Measurements from ENCODE around the gene PTPRJ. TPM values are rescaled to one million over a fixed set of nuclear protein-coding genes. Genes with fewer than 3 reads are reported as not detected.
A peak's percentile ranks its signal among the peaks of the same experiment; 100 is the strongest.

The PTPRJ gene
- total and polyA plus RNA-seq, 7 donors: 2.4 to 23.3 (median 10.2) TPM

- no peak for DNase-seq
- TF ChIP-seq POLR2A (IDR thresholded peaks at IDR 0.05): no peak
- TF ChIP-seq POLR2AphosphoS5 (IDR thresholded peaks at IDR 0.05): no peak
- no peak for TF ChIP-seq CTCF (IDR thresholded peaks at IDR 0.05)
- no peak for TF ChIP-seq EP300 (IDR thresholded peaks at IDR 0.05)
- H3K4me1 ChIP-seq: peaks cover 0 to 19% (median 16%) of the 10 kb centered on the region in 4 donors
- intact Hi-C loops (cut with DNase I): loop anchor here (10.0 kb wide), 1 partner anchor 79 kb away; no protein-coding TSS in a partner anchor
- H3K9me3 ChIP-seq: no peaks in the 10 kb centered on the region
- 82 to 90% methylated on average over 5 of the region's 5 CpGs for WGBS, 2 donors
- no peak overlapping the region for H3K4me3 ChIP-seq
- H3K27me3 ChIP-seq: no peaks in the 10 kb centered on the region
- no peaks in the 10 kb centered on the region for H3K36me3 ChIP-seq
- H3K27ac ChIP-seq: no peak overlapping the region
Measured at GRCh38 chr11:47986219-47986618, 5.9 kb downstream of the PTPRJ start.

DNA sequence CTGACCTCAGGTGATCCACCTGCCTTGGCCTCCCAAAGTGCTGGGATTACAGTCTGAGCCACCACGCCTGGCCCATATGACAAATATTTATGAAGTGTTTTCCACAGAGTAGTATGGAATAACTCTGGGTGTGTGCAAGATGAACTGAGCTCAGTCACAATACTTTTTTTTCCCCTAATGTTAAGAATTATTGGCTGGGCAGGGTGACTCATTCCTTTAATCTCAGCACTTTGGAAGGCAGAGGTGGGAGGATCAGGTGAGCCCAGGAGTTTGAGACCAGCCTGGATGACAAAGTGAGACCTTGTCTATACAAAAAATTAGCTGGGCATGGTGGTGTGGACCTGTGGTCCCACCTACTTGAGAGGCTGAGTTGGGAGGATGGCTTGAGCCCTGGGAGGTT lies 6.4 kb downstream of the PTPRJ start:
- intact Hi-C loops (cut with DNase I): loop anchor here (10.0 kb wide), 1 partner anchor 78 kb away; no protein-coding TSS in a partner anchor

DNA sequence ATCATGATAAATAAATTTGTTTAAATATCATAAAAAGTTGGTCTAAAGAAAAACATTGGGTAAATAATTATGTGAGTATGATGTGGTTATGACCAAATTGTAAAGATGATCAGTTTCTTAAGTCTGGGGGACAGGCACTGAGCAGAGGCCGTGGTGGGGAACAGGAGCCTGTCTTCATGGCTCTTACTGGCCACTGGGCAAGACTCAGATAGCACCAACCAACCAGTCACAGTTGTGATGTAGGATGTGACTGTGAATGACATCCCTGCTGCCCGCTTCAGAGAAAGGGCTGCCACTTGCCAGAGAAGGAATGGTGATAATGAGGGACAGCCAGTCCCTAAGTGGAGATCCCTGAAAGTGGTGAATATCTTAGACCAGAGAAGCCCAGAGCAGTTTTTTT lies 7.0 kb downstream of the PTPRJ start:
- DNase-seq: no peak
- Histone ChIP-seq H3K36me3 (no peaks in the 10 kb centered on the region), H3K4me1 (peaks cover 0 to 12% (median 11%) of the 10 kb centered on the region in 4 donors), H3K27ac (peak overlapping the region; percentile 28 to 55 (median 36)), H3K27me3 (no peaks in the 10 kb centered on the region), H3K9me3 (no peaks in the 10 kb centered on the region), H3K4me3 (no peak overlapping the region)
- 33 to 74% methylated on average over 2 of the region's 2 CpGs for WGBS, 2 donors
- no peak for TF ChIP-seq EP300 (IDR thresholded peaks at IDR 0.05)
- TF ChIP-seq POLR2AphosphoS5 (IDR thresholded peaks at IDR 0.05): no peak
- no peak for TF ChIP-seq CTCF (IDR thresholded peaks at IDR 0.05)
- TF ChIP-seq POLR2A (IDR thresholded peaks at IDR 0.05): no peak
- intact Hi-C loops (cut with DNase I): loop anchor here (10.0 kb wide), 1 partner anchor 77 kb away; no protein-coding TSS in a partner anchor

More for the DNA sequence above, 6.4 kb downstream of the PTPRJ start:
- Histone ChIP-seq H3K4me1 (peaks cover 0 to 18% (median 15%) of the 10 kb centered on the region in 4 donors), H3K4me3 (no peak overlapping the region), H3K36me3 (no peaks in the 10 kb centered on the region), H3K27ac (peak overlapping the region in 1 of 4 donors; percentile 30), H3K9me3 (no peaks in the 10 kb centered on the region), H3K27me3 (no peaks in the 10 kb centered on the region)
- no peak for DNase-seq
- TF ChIP-seq CTCF (IDR thresholded peaks at IDR 0.05) (no peak), EP300 (IDR thresholded peaks at IDR 0.05) (no peak), POLR2A (IDR thresholded peaks at IDR 0.05) (no peak), POLR2AphosphoS5 (IDR thresholded peaks at IDR 0.05) (no peak)
- 22 to 70% methylated on average over 1 of the region's 1 CpG for WGBS, 2 donors

- peak overlapping the region; percentile 28 to 55 (median 36) for H3K27ac ChIP-seq
- peak; percentile 68 for DNase-seq
- 10 to 36% methylated on average over 6 of the region's 6 CpGs for WGBS, 2 donors
- no peaks in the 10 kb centered on the region for H3K36me3 ChIP-seq
- intact Hi-C loops (cut with DNase I): loop anchor here (10.0 kb wide), 1 partner anchor 77 kb away; no protein-coding TSS in a partner anchor
- no peaks in the 10 kb centered on the region for H3K9me3 ChIP-seq
- no peak for TF ChIP-seq CTCF (IDR thresholded peaks at IDR 0.05)
- TF ChIP-seq POLR2AphosphoS5 (IDR thresholded peaks at IDR 0.05): no peak
- TF ChIP-seq EP300 (IDR thresholded peaks at IDR 0.05): no peak
- TF ChIP-seq POLR2A (IDR thresholded peaks at IDR 0.05): no peak
- peaks cover 0 to 12% (median 10%) of the 10 kb centered on the region in 4 donors for H3K4me1 ChIP-seq
- H3K4me3 ChIP-seq: no peak overlapping the region
- H3K27me3 ChIP-seq: no peaks in the 10 kb centered on the region
Measured at GRCh38 chr11:47987781-47988180, 7.4 kb downstream of the PTPRJ start.

DNA sequence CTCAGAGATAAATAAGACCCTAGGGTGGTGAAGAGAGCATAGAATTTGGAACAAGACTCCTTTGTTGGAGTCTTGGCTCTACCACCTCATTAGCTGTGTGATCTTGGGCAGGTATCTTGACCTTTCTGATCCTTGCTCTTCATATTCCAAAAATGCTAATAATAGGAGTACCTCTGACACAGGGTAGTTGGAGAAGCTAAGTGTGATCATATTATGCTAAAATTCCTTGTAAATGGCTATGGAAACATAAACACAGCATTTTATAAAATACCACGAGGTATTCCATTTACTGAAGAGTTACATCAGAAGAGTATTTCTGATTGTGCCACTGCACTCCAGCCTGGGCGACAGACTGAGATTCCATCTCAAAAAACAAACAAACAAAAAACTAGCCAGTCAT lies 9.4 kb downstream of the PTPRJ start:
- Histone ChIP-seq H3K27ac (no peak overlapping the region), H3K4me1 (peaks cover 0 to 12% (median 10%) of the 10 kb centered on the region in 4 donors)
- intact Hi-C loops (cut with DNase I): loop anchor here (10.0 kb wide), 1 partner anchor 75 kb away; no protein-coding TSS in a partner anchor

More for the DNA sequence above, 9.4 kb downstream of the PTPRJ start:
- Histone ChIP-seq H3K4me3 (no peak overlapping the region), H3K9me3 (no peaks in the 10 kb centered on the region), H3K27me3 (no peaks in the 10 kb centered on the region), H3K36me3 (no peaks in the 10 kb centered on the region)
- no peak for DNase-seq
- TF ChIP-seq POLR2AphosphoS5 (IDR thresholded peaks at IDR 0.05) (no peak), EP300 (IDR thresholded peaks at IDR 0.05) (no peak), CTCF (IDR thresholded peaks at IDR 0.05) (no peak), POLR2A (IDR thresholded peaks at IDR 0.05) (no peak)
- WGBS, 2 donors: 76 to 83% methylated on average over 2 of the region's 2 CpGs

All from sigmoid colon (tissue), 7 donors.